ENCODE data around the gene CCDC167.

DNA sequence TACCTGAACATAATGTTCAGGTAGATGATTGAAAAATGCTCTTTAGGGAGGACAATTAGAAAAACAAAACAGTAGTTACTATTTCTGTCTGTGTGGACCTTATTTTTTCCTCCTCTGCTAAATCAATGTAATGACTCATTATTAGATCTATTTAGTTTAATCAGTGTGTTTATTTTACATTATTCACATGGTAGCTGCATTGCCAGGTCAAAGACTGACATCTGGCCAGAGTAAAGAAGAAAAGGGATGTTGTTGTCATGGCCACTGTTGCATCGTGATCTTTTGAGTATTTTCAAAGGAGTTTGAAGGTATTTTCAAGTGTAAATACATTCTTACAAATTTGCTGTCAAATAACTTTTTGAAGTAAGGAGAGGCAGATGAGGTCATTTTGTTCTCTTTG lies 60.8 kb downstream of the CCDC167 start:
- TF ChIP-seq GATA2 (IDR thresholded peaks at IDR 0.05; ENCODE audit: low read depth, low read length) (no peak), GATA3 (IDR thresholded peaks at IDR 0.05; ENCODE audit: low read depth, low read length) (no peak)
